MCF 10A (cell line): ENCODE results near the gene VAMP1. TPM values are rescaled to one million over a fixed set of nuclear protein-coding genes. Genes with fewer than 3 reads are reported as not detected.

Experiments used
- BruUV-seq: library from RNA; stranded (reverse); fragments of 400-500 nt; replicated peaks from 2 replicates; lab custom pipeline; 2021; lab: Mats Ljungman, UMichigan
- CTCF ChIA-PET: fragments of 300-600 bp; sonication (Branson Sonifier 250); formaldehyde crosslinking; extraction: SDS; loops from one replicate; lab custom pipeline; 2021; ENCODE audit warnings: antibody characterized with exemption, inconsistent platforms; lab: Yijun Ruan, JAX
- POLR2A ChIA-PET: fragments of 300-600, 350-650 bp; sonication (Branson Sonifier 250); formaldehyde crosslinking; extraction: SDS; loops from one replicate; lab custom pipeline; 2020; ENCODE audit warnings: antibody characterized with exemption, inconsistent platforms; lab: Yijun Ruan, JAX
- DNase-seq: peaks from one replicate; pipeline ENCODE4 v3.0.0-alpha.2; 2018; ENCODE audit not compliant: unreplicated experiment
- H3K27ac Mint-ChIP-seq: one replicate; pipeline ENCODE4 v1.8.0; 2022; ENCODE audit warnings: mild to moderate bottlenecking, low read depth, mixed read lengths; ENCODE audit not compliant: unreplicated experiment
- H3K27me3 Mint-ChIP-seq: one replicate; pipeline ENCODE4 v1.8.0; 2022; ENCODE audit warnings: mixed read lengths; ENCODE audit not compliant: insufficient read depth, unreplicated experiment
- H3K36me3 Mint-ChIP-seq: one replicate; pipeline ENCODE4 v1.8.0; 2022; ENCODE audit warnings: mild to moderate bottlenecking, moderate library complexity, mixed read lengths; ENCODE audit not compliant: insufficient read depth, unreplicated experiment
- H3K4me1 Mint-ChIP-seq: one replicate; pipeline ENCODE4 v1.8.0; 2022; ENCODE audit warnings: mixed read lengths; ENCODE audit not compliant: insufficient read depth, unreplicated experiment
- H3K4me3 Mint-ChIP-seq: one replicate; pipeline ENCODE4 v1.8.0; 2022; ENCODE audit warnings: mild to moderate bottlenecking, moderate library complexity, mixed read lengths; ENCODE audit not compliant: unreplicated experiment
- H3K9me3 Mint-ChIP-seq: one replicate; pipeline ENCODE4 v1.8.0; 2022; ENCODE audit warnings: mixed read lengths; ENCODE audit not compliant: unreplicated experiment
- intact Hi-C: fragments of 100-400 bp; cut with micrococcal nuclease; formaldehyde crosslinking; loops from 2 replicates; pipeline ENCODE4 v1.14.1; 2022
- total RNA-seq: library from RNA; stranded (reverse); gene quantifications from 2 replicates; pipeline ENCODE4 v1.2.3, GENCODE V29; 2022
- TF ChIP-seq, protein P1 (sequence below): fragments of 200-600 bp; IDR thresholded peaks from one replicate; pipeline ENCODE4 v1.8.0; 2022; ENCODE audit warnings: antibody characterized with exemption, mild to moderate bottlenecking; ENCODE audit not compliant: unreplicated experiment

The VAMP1 gene
- total RNA-seq, 1 experiment from 2014 or later: 2.9 TPM

DNA sequence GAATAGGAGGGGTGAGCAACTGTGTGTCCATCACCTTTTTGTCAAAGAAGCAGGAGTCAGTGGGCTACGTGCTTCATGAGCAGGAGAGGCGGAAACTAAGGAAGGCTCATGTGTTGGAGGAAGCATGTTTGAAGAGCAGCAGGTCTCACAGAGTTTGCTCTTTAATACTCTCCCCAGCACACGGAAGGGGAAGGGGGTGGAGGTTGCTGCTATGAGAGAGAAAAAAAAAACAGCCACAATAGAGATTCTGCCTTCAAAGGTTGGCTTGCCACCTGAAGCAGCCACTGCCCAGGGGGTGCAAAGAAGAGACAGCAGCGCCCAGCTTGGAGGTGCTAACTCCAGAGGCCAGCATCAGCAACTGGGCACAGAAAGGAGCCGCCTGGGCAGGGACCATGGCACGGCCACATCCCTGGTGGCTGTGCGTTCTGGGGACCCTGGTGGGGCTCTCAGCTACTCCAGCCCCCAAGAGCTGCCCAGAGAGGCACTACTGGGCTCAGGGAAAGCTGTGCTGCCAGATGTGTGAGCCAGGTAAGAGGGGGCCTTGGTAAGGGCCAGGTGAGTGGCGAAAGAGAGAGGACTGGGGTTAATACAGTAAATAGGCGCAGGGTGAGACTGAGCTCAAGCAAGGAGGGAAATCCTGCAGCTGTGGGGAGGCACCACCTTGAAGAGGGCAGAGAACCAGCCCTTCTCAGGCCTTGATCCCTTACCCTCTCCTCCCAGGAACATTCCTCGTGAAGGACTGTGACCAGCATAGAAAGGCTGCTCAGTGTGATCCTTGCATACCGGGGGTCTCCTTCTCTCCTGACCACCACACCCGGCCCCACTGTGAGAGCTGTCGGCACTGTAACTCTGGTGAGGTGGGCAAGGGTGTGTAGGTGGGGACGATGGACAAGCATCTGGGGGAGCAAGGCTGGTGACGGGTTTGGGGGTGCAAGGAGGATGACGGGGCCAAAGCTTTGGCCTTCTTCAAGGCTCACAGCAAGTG, 25.5 kb downstream of the VAMP1 start, which contains the start of gene CD27:
Gene CD27, plus strand, starts transcription at position 252 of the 985 bp plus-strand sequence. Its CDS starts 141 bp downstream, at position 393.
- ChIA-PET CTCF (interaction anchor here (0.7 kb wide), 1 partner anchor 13 kb away, joined by 3 read pairs; no protein-coding TSS in a partner anchor), POLR2A (no interaction called here)
- Mint-ChIP-seq H3K4me3 (no peak within 1 kb of the TSS), H3K27me3 (no peaks in the 10 kb centered on the region), H3K36me3 (peaks cover 5% of the 10 kb centered on the region), H3K27ac (no peak within 1 kb of the TSS), H3K4me1 (peaks cover 6% of the 10 kb centered on the region), H3K9me3 (no peaks in the 10 kb centered on the region)
- intact Hi-C loops: no loop called here
- DNase-seq: no peak
- no TSS peak for BruUV-seq
- TF ChIP-seq, protein P1, sequence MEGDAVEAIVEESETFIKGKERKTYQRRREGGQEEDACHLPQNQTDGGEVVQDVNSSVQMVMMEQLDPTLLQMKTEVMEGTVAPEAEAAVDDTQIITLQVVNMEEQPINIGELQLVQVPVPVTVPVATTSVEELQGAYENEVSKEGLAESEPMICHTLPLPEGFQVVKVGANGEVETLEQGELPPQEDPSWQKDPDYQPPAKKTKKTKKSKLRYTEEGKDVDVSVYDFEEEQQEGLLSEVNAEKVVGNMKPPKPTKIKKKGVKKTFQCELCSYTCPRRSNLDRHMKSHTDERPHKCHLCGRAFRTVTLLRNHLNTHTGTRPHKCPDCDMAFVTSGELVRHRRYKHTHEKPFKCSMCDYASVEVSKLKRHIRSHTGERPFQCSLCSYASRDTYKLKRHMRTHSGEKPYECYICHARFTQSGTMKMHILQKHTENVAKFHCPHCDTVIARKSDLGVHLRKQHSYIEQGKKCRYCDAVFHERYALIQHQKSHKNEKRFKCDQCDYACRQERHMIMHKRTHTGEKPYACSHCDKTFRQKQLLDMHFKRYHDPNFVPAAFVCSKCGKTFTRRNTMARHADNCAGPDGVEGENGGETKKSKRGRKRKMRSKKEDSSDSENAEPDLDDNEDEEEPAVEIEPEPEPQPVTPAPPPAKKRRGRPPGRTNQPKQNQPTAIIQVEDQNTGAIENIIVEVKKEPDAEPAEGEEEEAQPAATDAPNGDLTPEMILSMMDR: no peak

DNA sequence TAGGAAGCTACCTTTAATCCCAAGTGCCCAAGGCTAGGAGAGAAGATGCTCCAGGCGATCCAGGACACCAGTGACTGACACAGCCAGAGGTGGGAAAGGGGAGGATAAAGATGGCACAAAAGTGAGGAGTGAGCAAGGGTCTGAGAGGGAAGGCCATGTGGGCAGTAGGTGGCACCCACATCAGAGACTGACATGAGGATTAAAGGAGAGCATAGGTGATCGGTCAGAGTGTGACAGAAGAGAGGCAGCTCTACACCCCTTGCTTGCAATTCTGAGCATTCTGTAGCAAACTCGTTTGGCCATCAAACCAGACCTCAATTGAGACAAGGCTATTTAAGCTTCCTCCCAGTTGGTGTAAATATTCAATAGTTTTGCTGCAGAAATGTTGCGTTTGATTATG, 26.4 kb downstream of the VAMP1 start:
- BruUV-seq: no TSS peak
- Mint-ChIP-seq H3K27ac (no peak overlapping the region), H3K4me1 (peaks cover 6% of the 10 kb centered on the region), H3K36me3 (peaks cover 5% of the 10 kb centered on the region), H3K4me3 (no peak overlapping the region), H3K27me3 (no peaks in the 10 kb centered on the region), H3K9me3 (no peaks in the 10 kb centered on the region)
- POLR2A ChIA-PET: interaction anchor here (0.5 to 1.0 kb wide), 4 partner anchors 11 to 60 kb away, joined by 3 to 4 read pairs (median 3); partner anchors contain the start of gene MRPL51
- CTCF ChIA-PET: interaction anchor here (0.6 to 2.2 kb wide), 2 partner anchors 21 to 386 kb away, joined by 4 to 5 read pairs; no protein-coding TSS in a partner anchor
- TF ChIP-seq, protein P1: no peak
- intact Hi-C loops: no loop called here
- no peak for DNase-seq

DNA sequence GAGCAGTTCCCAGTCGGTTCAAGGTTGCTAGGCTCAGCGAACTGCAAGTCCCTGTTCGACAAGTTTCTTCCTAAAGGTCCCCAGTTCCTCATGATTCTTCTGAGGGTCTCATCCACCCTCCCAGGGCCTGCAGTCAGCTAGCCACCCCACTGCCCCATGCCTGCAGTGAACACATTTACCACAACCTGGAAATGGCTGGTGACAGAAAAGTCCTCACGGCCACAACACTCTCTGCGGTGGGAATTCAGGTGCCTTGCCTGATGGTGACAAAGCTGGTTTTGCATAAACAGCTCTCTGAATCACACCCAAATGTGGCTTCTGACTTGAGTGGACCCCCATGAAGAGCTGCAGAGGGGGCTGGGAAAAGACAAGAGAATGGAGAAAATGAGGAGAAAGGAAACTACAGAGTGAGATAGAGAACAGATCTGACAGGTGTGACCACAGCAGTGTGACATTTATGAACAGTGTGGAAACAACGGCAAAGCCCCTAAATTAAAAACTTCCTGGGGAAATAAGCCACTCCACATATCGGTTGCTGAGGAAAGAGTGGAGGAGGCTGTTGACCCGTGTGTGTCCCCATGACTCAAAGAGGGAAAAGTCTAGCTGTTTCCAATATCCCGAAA, 27.0 kb downstream of the VAMP1 start:
- no TSS peak for BruUV-seq
- no peak overlapping the region for H3K27ac Mint-ChIP-seq
- CTCF ChIA-PET: interaction anchor here (0.6 to 2.2 kb wide), 4 partner anchors 9 to 387 kb away, joined by 3 to 5 read pairs (median 4); no protein-coding TSS in a partner anchor
- TF ChIP-seq, protein P1: no peak
- H3K4me3 Mint-ChIP-seq: no peak overlapping the region
- POLR2A ChIA-PET: interaction anchor here (0.5 to 1.0 kb wide), 6 partner anchors 11 to 60 kb away, joined by 3 to 4 read pairs (median 3); partner anchors contain the start of gene MRPL51
- H3K36me3 Mint-ChIP-seq: peaks cover 5% of the 10 kb centered on the region
- no peak for DNase-seq
- intact Hi-C loops: no loop called here
- no peaks in the 10 kb centered on the region for H3K27me3 Mint-ChIP-seq
- peaks cover 6% of the 10 kb centered on the region for H3K4me1 Mint-ChIP-seq
- H3K9me3 Mint-ChIP-seq: no peaks in the 10 kb centered on the region
